NCI-H82 treated with DMSO at 0.1 percent for 48 hours (cell line): ENCODE data around the gene KRT6C.

Experiments used
- DNase-seq: peaks from one replicate; lab custom pipeline; 2025; ENCODE audit not compliant: unreplicated experiment; lab: John Stamatoyannopoulos, UW

Gene KRT6C

DNA sequence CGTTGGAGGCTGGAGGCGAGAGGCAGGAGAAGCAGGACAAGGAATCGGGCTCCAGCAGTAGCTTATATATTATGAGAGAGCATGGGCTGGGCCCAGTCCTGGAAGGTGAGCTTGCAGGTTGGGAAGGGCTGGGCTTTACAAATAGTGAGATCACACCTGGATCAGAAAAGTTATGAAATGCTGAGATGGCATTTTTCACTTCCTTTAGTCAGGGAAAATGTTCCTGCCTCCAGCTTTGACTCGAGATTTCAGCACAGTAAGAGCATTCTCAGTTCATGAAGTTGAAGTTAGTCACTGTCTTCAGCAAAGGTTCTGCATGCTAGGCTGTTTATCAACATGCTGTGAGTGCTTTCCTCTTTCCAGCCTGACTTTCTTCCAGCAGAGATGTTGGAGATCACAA is at the start of gene KRT6C:
TSS of gene KRT6C (minus strand) at position 38 of the 400 bp plus-strand sequence. CDS start 68 bp downstream, outside the sequence.
- DNase-seq, result no peak

DNA sequence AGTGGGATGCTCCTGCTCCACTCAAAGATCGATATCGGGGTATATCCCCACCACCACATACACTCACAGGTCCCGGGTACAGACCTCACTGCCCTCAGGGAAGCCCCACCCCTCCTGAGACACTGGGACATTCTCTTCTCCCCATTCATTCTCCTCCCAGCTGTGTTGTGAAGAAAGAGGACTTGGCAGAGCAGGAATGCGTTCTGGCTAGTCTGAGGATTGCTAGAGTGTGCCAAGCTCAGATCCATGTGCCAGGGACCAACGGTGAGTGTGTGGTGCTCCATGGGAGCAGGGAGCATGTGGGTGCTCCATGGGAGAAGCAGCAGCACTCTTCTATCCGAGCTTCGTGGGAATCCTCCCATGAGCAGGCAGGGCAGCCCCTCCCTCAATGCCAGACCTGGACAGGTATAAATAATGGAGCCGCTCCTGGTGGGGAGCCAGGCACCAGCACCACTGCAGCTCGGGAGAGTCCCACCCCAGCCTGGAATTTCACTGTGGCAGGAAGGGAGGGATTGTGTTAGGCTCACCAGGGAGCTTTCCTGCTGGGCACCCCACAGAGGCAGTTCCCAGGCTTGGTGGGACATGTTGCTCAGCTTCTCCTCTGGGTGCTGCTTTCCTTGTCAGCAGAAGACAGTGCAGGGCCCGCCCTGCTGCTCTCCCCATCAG is 48.9 kb upstream of the KRT6C start:
- no peak for DNase-seq

GRCh38 chr12:52521568-52522266 is 48.1 kb upstream of the KRT6C start:
- DNase-seq, result no peak

DNA sequence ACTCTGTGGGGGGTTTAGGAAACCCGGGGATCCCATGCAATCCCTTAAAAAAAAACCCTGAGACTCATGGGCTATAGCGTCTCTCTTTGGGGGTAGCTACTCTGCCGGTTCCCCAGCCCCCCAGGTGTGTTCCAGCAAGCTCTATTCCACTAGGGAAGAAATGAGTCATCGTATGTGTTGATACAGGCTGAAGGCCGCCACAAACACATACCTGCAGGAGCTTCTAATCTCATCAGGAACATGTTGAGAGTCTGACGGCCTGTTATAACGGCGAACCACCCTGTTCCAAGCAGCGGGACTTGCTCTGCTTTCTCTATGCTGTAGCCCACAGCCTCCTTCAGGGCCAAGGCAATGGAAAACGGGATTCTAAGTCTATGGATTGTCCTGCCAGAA is 47.6 kb upstream of the KRT6C start:
- no peak for DNase-seq

- no peak for DNase-seq
These were observed 46.4 kb upstream of the KRT6C start, which contains the start of gene KRT5 for GRCh38 chr12:52519826-52520662. Gene KRT5 (minus strand): TSS chr12:52520394. CDS start chr12:52520296, 98 bp downstream.

DNA sequence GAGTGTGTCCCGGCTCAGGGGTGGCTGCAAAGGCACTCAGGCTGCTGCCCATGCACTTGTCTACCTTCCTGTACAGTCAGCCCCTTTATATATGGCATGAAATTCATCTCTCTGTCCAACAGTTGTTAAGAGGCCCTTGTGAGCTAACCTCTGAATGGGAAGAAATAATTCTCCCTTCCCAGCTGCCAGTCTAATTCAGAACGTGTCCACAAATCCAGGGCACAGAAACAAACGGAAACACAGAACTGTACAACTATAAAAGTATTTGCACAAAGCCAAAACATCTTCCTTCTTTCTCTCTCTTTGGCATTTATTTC is 45.7 kb upstream of the KRT6C start:
- no peak for DNase-seq

GRCh38 chr12:52518574-52519386 is 45.2 kb upstream of the KRT6C start:
- no peak for DNase-seq

- DNase-seq, result no peak
These were observed 44.3 kb upstream of the KRT6C start for GRCh38 chr12:52517888-52518287.

DNA sequence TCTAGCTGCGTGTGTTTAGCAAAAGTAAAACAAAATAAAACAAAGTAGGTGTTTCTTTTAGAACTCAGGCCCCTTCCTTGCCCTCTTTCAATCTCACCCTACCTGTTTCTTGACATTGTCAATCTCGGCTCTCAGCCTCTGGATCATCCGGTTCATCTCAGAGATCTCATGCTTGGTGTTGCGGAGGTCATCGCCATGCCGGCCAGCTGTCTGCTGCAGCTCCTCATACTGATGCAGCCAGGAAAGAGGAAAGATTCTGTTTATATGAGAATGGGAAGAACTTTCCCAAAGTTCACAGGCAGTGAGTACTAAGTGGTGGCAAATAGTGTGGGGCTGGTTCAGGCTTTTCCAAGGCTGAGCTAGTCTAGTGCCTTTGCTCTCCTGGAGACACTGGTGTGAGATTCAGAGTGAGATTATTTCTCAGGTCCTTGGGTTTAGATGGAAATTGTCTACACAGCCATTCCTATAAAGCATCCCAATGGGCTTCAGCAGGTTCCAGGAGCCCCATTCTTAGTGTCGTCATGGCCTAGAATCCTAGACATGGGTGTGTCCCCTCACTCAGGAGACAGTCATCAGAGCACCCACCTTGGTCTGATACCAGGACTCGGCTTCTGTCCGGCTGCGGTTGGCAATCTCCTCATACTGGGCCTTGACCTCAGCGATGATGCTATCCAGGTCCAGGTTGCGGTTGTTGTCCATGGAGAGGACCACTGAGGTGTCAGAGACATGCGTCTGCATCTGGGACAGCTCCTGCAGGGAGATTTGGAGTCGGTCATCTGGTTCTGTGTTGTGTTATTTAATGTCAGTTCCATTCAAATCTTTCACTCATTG is 43.6 kb upstream of the KRT6C start:
- DNase-seq, result no peak

- DNase-seq, result no peak
These were observed 42.6 kb upstream of the KRT6C start for GRCh38 chr12:52515927-52516831.

- no peak for DNase-seq
These were observed 41.7 kb upstream of the KRT6C start for GRCh38 chr12:52515319-52515646.

DNA sequence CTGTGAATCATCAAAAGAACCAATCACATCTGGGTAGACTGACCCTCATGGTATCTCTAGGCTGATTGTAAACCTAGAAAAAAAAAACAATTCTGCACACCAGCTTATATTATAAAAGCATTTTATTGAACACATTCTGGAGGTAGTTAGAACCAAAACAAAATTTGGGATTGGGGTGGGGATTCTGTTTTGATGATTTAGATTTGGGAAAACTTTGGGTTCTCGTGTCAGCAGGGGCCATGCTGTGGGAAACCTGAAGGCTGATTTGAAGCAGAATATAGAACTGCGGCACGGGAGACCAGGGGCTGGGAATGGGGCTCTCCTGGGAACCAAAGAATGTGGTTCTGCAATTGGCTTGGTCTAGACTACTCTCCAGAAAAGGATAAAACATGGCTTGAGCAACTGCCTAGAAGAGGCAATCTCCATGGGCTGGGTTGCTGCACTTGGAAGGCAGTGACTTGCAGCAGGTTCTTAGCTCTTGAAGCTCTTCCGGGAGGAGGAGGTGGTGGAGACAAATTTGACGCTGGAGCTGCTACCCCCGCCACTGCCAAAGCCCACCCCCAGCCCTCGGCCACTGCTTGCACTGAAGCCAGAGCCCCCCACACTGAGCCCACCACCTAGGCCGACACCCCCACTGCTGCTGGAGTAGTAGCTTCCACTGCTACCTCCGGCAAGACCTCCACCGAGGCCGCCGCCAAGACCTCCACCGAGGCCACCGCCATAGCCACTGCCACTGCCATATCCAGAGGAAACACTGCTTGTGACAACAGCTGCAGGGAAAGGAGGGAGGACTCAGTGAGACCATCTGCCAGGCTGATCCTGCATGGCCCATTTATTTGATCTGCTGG is 41.1 kb upstream of the KRT6C start:
- no peak for DNase-seq

- no peak for DNase-seq
These were observed 40.1 kb upstream of the KRT6C start for GRCh38 chr12:52513736-52514135.

- DNase-seq, result no peak
These were observed 34.6 kb upstream of the KRT6C start for GRCh38 chr12:52508211-52508610.

- no peak for DNase-seq
These were observed 33.5 kb upstream of the KRT6C start for GRCh38 chr12:52506858-52507715.

DNA sequence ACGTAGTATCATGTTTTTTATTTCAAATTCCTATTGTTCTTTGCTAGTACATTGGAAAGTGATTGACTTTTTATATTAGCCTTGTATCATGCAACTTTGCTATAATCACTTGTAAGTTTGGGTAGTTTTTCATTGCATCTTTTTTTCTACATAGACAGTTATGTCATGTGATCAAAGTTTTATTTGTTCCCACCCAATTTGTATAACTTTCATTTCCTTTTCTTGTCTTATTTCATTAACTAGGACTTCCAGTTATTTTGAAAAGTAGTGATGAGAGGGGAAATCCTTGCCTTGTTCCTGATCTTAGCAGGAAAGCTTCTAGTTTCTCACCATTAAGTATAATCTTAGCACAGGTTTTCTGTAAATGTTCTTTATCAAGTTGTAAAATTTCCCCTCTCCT is 29.3 kb upstream of the KRT6C start:
- no peak for DNase-seq

DNA sequence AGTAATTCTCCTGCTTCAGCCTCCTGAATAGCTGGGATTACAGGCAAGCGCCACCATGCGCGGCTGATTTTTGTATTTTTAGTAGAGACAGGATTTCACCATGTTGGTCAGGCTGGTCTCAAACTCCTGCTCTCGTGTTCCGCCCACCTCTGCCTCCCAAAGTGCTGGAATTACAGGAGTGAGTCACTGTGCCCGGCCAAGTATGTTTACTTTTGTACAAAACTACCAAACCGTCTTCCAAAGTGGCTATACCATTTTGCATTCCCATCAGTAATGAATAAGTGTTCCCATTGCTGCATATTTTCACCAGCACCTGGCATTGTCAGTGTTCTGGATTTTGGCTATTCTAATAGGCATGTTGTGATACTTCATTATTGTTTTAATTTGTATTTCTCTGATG is 27.9 kb upstream of the KRT6C start:
- no peak for DNase-seq
